ENCODE data around the gene NPFF. TPM values are rescaled to one million over a fixed set of nuclear protein-coding genes. Genes with fewer than 3 reads are reported as not detected.

NPFF gene
- total and polyA plus RNA-seq, 2 of the 13 experiments (the other 11 are each of a cell fraction or from before 2014, with no cell fraction given) = not detected

DNA sequence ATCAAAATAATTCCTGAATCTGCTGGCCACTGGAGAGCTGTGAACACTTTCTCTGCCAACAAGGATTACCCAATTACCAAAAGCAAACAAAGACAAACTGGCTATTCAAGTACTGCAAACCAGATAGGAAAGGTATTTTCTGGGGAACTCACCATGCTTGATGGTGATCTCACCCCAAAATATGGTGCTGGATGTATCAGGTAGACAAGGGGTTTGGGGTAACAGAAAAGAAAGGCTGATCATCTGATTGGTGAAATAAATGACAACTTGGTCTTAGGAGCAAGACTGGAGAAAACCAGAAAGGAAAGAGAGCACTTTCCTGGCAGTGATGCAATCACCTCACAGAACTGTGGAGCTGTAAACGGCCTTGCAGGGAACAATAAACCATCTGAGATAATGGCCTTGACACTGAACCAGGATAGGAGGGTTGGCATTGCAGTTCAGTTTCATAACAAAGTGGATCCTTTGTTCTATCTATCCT is 31.0 kb upstream of the NPFF start (continued):
- TF ChIP-seq, protein P1, sequence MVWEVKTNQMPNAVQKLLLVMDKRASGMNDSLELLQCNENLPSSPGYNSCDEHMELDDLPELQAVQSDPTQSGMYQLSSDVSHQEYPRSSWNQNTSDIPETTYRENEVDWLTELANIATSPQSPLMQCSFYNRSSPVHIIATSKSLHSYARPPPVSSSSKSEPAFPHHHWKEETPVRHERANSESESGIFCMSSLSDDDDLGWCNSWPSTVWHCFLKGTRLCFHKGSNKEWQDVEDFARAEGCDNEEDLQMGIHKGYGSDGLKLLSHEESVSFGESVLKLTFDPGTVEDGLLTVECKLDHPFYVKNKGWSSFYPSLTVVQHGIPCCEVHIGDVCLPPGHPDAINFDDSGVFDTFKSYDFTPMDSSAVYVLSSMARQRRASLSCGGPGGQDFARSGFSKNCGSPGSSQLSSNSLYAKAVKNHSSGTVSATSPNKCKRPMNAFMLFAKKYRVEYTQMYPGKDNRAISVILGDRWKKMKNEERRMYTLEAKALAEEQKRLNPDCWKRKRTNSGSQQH (CRISPR knock-in tag; IDR thresholded peaks at IDR 0.05; ENCODE audit: low read depth) = peak; percentile 63; the same call in 1 of the 2 replicates
- TF ChIP-seq MED13 (CRISPR knock-in tag; IDR thresholded peaks at IDR 0.05) = no peak
- 0 out of 2 replicates have a peak, but pooled peaks have one; percentile 33 for TF ChIP-seq POGZ (CRISPR knock-in tag; IDR thresholded peaks at IDR 0.05)
- TF ChIP-seq ZFP62 (CRISPR knock-in tag; IDR thresholded peaks at IDR 0.05) = no peak
- no peak; the same call in 1 of the 2 replicates for TF ChIP-seq FOXP1 (IDR thresholded peaks at IDR 0.05)
- peak; percentile 77; the same call in 1 of the 2 replicates for TF ChIP-seq FOXP1 (CRISPR knock-in tag; IDR thresholded peaks at IDR 0.05)
- TF ChIP-seq PHF21A (CRISPR knock-in tag; IDR thresholded peaks at IDR 0.05) = peak; percentile 64; the same call in 1 of the 2 replicates
- peak; percentile 87 for TF ChIP-seq KAT8 (CRISPR knock-in tag; IDR thresholded peaks at IDR 0.05)
- peak; percentile 41; the same call in 1 of the 2 replicates for TF ChIP-seq JUNB (CRISPR knock-in tag; IDR thresholded peaks at IDR 0.05; ENCODE audit: borderline replicate concordance)
- no peak for TF ChIP-seq MED8 (CRISPR knock-in tag; IDR thresholded peaks at IDR 0.05; ENCODE audit: insufficient replicate concordance)
- TF ChIP-seq, protein P2, sequence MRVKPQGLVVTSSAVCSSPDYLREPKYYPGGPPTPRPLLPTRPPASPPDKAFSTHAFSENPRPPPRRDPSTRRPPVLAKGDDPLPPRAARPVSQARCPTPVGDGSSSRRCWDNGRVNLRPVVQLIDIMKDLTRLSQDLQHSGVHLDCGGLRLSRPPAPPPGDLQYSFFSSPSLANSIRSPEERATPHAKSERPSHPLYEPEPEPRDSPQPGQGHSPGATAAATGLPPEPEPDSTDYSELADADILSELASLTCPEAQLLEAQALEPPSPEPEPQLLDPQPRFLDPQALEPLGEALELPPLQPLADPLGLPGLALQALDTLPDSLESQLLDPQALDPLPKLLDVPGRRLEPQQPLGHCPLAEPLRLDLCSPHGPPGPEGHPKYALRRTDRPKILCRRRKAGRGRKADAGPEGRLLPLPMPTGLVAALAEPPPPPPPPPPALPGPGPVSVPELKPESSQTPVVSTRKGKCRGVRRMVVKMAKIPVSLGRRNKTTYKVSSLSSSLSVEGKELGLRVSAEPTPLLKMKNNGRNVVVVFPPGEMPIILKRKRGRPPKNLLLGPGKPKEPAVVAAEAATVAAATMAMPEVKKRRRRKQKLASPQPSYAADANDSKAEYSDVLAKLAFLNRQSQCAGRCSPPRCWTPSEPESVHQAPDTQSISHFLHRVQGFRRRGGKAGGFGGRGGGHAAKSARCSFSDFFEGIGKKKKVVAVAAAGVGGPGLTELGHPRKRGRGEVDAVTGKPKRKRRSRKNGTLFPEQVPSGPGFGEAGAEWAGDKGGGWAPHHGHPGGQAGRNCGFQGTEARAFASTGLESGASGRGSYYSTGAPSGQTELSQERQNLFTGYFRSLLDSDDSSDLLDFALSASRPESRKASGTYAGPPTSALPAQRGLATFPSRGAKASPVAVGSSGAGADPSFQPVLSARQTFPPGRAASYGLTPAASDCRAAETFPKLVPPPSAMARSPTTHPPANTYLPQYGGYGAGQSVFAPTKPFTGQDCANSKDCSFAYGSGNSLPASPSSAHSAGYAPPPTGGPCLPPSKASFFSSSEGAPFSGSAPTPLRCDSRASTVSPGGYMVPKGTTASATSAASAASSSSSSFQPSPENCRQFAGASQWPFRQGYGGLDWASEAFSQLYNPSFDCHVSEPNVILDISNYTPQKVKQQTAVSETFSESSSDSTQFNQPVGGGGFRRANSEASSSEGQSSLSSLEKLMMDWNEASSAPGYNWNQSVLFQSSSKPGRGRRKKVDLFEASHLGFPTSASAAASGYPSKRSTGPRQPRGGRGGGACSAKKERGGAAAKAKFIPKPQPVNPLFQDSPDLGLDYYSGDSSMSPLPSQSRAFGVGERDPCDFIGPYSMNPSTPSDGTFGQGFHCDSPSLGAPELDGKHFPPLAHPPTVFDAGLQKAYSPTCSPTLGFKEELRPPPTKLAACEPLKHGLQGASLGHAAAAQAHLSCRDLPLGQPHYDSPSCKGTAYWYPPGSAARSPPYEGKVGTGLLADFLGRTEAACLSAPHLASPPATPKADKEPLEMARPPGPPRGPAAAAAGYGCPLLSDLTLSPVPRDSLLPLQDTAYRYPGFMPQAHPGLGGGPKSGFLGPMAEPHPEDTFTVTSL (CRISPR knock-in tag; IDR thresholded peaks at IDR 0.05; ENCODE audit: borderline replicate concordance) = peak; percentile 81; the same call in 1 of the 2 replicates
- TF ChIP-seq YEATS2 (CRISPR knock-in tag; IDR thresholded peaks at IDR 0.05; ENCODE audit: borderline replicate concordance) = peak; percentile 60; the same call in 1 of the 2 replicates
- TF ChIP-seq RBM39 (IDR thresholded peaks at IDR 0.05; ENCODE audit: low read depth, low read length, poor library complexity, severe bottlenecking) = no peak
